Measurements from ENCODE around the gene TIAL1.
"Not testable (repeated sequence)": the region's sequence is repeated elsewhere in the genome, so short reads cannot be mapped to it uniquely, and the experiment has no call there.

Gene TIAL1

DNA sequence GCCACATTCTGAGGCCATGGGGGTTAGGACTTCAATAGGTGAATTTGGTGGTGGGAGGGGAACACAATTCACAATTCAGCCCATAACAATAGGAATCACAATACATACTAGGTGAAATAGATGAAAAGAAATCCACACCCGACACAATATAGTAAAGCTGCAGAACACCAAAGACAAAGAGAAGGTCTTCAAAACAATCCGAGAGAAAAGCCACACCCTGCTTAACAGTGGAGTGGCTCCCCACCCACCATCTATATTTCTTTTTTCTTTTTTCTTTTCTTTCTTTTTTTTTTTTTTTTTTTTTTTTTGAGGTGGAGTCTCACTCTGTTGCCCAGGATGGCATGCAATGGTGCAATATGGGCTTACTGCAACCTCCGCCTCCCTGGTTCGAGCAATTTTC lies 14.7 kb upstream of the TIAL1 start:
- DNase-seq, result no peak

DNA sequence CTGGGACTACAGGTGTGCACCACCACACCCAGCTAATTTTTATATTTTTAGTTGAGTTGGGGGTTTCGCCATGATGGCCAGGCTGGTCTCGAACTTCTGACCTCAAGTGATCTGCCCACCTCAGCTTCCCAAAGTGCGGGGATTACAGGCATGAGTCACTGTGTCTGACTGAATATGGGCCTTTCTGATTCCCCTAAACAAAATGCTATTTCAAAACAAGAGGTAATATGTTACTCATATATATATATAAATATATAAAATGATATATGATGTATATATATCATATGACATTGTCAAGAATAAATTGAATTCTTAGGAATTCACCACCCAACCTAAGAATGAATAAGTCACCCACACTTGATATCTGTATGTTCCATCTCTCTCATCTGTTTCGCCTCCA lies 12.8 kb upstream of the TIAL1 start:
- DNase-seq, result no peak

GRCh38 chr10:119608316-119609155 lies 11.8 kb upstream of the TIAL1 start:
- DNase-seq, result peak; percentile 42

DNA sequence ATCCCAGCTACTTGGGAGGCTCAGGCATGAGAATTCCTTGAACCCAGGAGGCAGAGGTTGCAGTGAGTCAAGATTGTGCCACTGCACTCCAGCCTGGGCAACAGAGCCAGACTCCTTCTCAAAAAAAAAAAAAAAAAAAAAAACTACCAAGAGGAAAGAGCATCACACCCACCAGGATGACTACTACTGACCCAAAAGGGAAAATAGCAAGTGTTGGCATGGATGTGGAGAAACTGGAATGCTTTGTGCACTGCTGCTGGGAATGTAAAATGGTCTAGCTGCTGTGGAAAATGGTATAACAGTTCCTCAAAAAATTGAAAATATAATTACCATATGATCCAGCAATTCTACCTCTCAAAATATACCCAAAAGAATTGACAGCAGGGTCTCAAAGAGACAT lies 7.7 kb upstream of the TIAL1 start:
- DNase-seq, result no peak

DNA sequence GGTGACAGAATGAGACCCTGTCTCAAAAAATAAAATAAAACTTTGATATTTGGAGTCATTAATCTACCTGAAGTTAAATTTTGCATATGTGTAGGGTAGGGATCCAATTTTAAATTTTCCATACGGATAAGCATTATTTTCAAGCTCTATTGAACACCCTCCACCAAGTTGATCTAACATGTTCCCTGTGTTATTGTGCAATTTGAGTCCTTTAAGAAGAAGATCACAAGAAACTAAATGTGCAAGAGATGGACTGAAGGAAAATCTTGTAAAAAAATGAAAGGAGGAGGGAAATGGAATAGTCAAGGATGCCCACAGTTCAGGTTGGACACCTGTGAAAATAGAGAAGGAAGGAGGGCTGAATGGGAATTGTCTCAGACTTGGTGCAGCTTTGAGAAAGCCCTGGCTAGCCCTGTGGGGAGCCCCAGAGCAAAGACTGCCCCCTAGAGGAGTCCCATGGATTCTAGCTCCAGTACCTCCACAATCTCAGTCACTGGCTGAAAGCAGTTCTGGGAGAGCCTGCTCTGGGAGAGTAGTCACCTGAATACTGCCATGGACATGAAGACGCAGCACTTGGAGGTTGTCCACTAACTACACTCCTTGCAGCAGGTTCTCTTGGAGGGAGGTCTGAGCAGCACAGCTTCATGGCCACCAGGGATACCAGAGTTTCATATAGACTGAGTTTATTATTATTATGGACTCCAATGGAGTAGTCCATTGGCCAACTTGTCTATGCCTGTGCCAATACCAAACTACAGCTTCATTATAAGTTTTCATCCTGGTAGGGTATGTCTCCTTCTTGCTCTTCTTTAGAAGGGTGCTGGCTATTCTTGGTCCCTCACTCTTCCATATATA lies 5.7 kb upstream of the TIAL1 start:
- peak; percentile 43 for DNase-seq

DNA sequence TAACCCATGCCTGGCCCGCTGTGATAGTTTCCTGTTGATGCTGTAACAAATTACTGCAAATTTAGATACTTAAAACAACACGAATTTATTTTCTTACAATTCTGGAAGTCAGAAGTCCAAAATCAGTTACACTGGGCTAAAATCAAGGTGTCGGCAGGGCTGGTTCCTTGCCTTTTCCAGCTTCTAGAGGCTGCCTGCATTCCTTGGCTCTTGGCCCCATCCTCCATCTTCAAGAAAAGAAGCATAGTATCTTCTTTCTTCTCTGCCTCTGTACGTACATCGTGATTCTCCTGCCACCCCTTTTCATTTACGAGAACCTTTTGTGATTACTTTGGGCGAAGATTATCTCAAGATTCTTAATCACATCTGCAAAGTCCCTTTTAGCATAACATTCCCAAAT lies 1.6 kb upstream of the TIAL1 start:
- no peak for DNase-seq

GRCh38 chr10:119597405-119598186 lies 832 bp upstream of the TIAL1 start:
- DNase-seq, result no peak

DNA sequence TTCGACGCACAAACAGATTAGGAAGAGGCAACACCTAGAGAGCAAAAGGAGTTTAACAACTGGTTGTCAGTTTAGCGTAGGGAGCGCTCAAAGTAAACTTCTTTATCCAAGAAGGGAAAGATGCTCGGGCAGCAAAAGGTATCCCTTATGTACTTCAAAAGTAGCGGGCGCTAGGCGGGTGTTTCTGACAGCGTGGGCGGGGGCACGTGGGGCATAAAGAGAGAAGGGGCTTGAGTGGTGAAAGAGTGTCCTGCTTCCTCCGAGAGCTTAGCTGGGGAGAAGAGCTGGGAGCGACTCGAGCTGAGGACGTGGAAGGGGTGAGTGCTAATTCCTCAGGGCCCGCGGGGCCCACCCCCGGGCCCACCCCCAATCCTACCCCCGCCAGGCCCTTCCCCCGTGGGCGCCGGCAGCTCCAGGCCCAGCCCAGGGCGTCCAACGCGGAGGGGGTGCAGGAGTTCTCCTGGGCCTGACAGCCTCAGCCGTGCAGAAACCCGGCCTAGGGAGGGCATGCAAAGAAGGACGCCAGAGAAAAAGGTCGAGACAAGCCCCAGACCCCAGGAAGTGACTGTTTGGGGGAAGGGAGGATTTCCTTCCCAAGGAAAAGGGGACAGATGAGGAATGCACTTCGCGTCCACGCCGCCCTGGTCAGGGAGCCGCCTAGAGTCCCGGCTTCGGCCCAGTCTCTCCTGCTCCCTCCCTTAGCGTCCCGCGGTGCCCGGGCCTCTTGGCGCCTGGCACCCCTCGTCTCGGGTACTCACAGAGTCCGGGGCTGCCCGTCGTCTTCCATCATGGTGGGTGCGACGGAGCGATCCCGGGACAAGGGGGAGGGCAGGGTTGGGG lies 868 bp downstream of the TIAL1 start:
- peak; percentile 45 for DNase-seq

DNA sequence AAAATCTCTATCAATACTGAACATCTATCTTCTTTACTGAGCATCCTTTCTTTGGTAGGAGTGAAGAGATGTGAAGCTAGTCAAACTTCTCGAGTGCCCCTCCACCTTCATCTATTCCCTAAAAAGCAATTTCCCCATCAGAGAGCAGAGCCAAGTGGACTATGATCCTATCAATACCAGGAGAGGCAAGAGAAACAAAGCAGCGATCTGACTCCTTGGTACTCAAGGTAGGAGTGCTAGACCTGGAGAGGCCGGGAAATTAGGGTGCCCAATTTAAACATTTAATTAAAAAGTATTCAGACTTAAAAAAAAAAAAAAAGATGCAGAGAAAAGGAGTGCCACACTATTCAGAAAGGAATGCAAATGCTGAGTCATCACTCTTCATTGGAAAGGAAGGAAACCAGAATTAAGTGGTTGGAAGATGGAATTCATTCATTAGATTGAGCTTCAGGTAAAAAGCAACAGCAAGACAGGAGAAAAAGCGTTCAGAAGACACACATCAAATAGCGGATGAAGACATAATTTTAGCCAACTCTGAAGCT lies 1.6 kb downstream of the TIAL1 start:
- peak; percentile 8 for DNase-seq

DNA sequence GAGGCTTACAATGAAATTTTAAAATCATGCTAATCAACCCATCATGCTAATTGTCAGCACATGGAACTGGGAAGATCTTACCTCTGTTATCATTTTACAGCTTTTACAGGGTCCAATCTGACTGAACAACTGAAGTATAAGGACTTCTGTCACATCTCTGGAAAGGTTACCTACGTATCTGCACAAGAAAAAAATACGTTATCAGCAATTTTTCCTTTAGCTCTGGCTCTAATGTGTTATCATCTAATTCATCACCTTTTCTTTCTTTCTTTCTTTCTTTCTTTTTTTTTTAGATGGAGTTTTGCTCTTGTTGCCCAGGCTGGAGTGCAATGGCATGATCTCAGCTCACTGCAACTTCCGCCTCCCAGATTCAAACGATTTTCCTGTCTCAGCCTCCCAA lies 8.7 kb downstream of the TIAL1 start:
- no peak for DNase-seq

DNA sequence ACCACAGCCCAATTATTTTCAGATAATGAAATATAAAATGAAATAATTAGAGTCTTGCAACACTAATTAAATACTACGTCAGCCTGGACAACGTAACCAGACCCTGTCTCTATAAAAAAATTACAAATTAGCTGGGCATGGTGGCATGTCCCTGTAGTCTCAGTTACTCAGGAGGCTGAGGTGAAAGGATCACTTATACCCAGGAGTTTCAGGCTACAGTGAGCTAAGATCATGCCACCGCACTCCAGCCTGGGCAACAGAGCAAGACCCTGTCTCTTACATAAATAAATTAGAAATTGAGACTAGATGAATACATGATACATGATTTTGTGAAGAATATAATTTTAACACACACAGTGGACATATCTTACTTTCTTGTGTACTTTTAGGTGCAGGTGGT lies 18.4 kb downstream of the TIAL1 start:
- DNase-seq, result no peak

- peak; percentile 19 for DNase-seq
These were observed 20.8 kb downstream of the TIAL1 start for GRCh38 chr10:119575991-119576390.

- peak; percentile 68 for DNase-seq
These were observed 21.3 kb downstream of the TIAL1 start for GRCh38 chr10:119575506-119575905.

DNA sequence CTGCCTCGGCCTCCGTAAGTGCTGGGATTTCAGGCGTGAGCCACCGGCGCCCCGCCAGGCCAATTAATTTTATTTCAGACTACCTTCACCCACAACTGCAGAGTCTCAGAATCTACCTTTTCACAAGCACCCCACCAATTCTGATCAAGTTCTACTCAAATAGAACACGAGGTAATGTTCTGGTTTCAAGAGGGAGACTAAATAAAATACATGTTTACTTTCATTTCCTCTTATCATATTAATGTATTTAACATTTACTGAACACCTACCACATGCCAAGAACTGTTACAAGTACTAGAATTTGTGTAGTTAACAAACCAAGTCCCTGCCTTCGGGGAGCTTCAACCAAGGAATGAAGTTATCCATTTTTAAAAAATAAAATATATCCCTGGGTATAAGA lies 28.8 kb downstream of the TIAL1 start:
- DNase-seq, result no peak

- no peak for DNase-seq
These were observed 34.7 kb downstream of the TIAL1 start for GRCh38 chr10:119562097-119562496.

- DNase-seq, result not testable (repeated sequence)
These were observed 37.3 kb downstream of the TIAL1 start for GRCh38 chr10:119559511-119559910.

DNA sequence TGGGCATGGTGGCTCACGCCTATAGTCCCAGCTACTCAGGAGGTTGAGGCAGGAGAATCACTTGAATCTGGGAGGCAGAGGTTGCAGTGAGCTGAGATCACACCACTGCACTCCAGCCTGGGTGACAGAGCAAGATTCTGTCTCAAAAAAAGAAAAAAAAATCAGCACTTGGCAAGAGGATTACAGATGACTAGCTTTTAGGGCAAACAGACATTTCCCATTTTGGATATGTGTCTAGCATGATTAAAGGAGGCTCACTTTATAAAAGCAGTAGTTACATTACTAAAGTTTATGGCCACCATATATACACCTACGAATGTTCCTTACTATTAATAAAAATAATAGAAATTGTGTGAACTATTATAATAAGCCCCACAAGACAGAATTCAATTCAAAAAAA lies 40.7 kb downstream of the TIAL1 start:
- DNase-seq, result not testable (repeated sequence)

- DNase-seq, result no peak
These were observed 41.5 kb downstream of the TIAL1 start for GRCh38 chr10:119555178-119555784.

DNA sequence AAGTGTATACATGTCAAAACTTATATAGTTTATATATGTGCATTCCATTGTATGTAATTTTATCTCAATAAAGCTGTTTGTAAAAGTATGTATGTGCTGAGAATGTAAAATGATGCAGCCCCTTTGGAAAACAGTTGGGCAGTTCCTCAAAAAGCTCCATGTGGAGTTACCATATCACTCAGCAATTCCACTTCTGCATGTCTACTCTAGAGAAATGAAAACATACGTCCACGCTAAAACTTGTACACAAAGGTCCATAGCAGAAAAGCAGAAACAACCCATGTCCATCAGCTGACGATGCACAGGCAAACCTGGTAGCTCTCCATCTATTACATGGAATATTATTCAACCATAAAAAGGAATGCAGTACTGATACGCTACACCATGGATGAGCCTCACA lies 45.9 kb downstream of the TIAL1 start:
- DNase-seq, result no peak

- no peak for DNase-seq
These were observed 47.3 kb downstream of the TIAL1 start for GRCh38 chr10:119549247-119549999.

- DNase-seq, result no peak
These were observed 50.8 kb downstream of the TIAL1 start for GRCh38 chr10:119546009-119546408.

All from CD4-positive, alpha-beta T cell treated with Interleukin-21 for 1 hour (primary cell).